ENCODE measurements around the gene DCTPP1. TPM values are rescaled to one million over a fixed set of nuclear protein-coding genes. Genes with fewer than 3 reads are reported as not detected.
A peak's percentile ranks its signal among the peaks of the same experiment; 100 is the strongest.

The DCTPP1 gene
- total and polyA plus RNA-seq, 2 of the 13 experiments (the other 11 are each of a cell fraction or from before 2014, with no cell fraction given) = 54.8 to 74.4 TPM

DNA sequence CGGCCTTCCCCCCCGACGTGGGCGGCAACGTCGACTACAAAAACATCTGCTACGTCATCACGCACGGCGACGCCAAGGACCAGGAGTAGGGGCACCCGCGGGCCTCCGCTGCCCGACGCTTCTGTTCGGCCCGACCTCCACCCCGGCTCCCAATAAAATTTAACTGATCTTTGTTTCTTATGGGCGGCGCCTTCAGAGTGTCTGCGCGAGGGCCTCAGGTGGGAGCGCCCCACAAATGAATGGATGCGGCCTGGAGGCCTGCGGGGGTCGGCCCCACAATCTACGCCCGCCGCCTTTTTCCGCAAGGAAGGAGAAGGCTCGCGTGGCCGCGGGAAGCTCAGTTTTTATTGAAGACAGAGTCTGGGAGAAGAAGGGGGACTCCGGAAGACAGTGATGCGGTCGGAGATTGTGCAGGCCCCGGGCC, 52.0 kb downstream of the DCTPP1 start (continued):
- TF ChIP-seq KMT2A (CRISPR knock-in tag; IDR thresholded peaks at IDR 0.05) = no peak; the same call in 1 of the 2 replicates
- TF ChIP-seq ZNF850 (CRISPR knock-in tag; conservative IDR thresholded peaks at IDR 0.05) = no peak
- TF ChIP-seq ZNF619 (CRISPR knock-in tag; IDR thresholded peaks at IDR 0.05) = no peak
- TF ChIP-seq SRF (IDR thresholded peaks at IDR 0.05; ENCODE audit: low read depth, low read length) = no peak
- no peak for TF ChIP-seq ZNF790 (CRISPR knock-in tag; IDR thresholded peaks at IDR 0.05; ENCODE audit: borderline replicate concordance)
- TF ChIP-seq CBX2 (IDR thresholded peaks at IDR 0.05; ENCODE audit: low read depth, low read length) = no peak
- no peak for TF ChIP-seq CBX2 (CRISPR knock-in tag; IDR thresholded peaks at IDR 0.05; ENCODE audit: low read depth)
- TF ChIP-seq HNRNPL (IDR thresholded peaks at IDR 0.05; ENCODE audit: low read depth, low read length) = 0 out of 2 replicates have a peak, but pooled peaks have one; percentile 7
- TF ChIP-seq, protein P1, sequence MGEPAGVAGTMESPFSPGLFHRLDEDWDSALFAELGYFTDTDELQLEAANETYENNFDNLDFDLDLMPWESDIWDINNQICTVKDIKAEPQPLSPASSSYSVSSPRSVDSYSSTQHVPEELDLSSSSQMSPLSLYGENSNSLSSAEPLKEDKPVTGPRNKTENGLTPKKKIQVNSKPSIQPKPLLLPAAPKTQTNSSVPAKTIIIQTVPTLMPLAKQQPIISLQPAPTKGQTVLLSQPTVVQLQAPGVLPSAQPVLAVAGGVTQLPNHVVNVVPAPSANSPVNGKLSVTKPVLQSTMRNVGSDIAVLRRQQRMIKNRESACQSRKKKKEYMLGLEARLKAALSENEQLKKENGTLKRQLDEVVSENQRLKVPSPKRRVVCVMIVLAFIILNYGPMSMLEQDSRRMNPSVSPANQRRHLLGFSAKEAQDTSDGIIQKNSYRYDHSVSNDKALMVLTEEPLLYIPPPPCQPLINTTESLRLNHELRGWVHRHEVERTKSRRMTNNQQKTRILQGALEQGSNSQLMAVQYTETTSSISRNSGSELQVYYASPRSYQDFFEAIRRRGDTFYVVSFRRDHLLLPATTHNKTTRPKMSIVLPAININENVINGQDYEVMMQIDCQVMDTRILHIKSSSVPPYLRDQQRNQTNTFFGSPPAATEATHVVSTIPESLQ (CRISPR knock-in tag; conservative IDR thresholded peaks at IDR 0.05) = no peak
- TF ChIP-seq, protein P2, sequence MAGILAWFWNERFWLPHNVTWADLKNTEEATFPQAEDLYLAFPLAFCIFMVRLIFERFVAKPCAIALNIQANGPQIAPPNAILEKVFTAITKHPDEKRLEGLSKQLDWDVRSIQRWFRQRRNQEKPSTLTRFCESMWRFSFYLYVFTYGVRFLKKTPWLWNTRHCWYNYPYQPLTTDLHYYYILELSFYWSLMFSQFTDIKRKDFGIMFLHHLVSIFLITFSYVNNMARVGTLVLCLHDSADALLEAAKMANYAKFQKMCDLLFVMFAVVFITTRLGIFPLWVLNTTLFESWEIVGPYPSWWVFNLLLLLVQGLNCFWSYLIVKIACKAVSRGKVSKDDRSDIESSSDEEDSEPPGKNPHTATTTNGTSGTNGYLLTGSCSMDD (CRISPR knock-in tag; IDR thresholded peaks at IDR 0.05) = no peak
- TF ChIP-seq, protein P3, sequence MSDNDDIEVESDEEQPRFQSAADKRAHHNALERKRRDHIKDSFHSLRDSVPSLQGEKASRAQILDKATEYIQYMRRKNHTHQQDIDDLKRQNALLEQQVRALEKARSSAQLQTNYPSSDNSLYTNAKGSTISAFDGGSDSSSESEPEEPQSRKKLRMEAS (IDR thresholded peaks at IDR 0.05) = 0 out of 2 replicates have a peak, but pooled peaks have one; percentile 48
- no peak for TF ChIP-seq GATAD1 (CRISPR knock-in tag; IDR thresholded peaks at IDR 0.05)
- TF ChIP-seq CENPX (CRISPR knock-in tag; IDR thresholded peaks at IDR 0.05) = no peak
- peak; percentile 55; the same call in 1 of the 2 replicates for TF ChIP-seq ZNF431 (CRISPR knock-in tag; IDR thresholded peaks at IDR 0.05; ENCODE audit: borderline replicate concordance, low read depth)
- no peak for TF ChIP-seq CC2D1A (CRISPR knock-in tag; IDR thresholded peaks at IDR 0.05)
- TF ChIP-seq ZNF746 (CRISPR knock-in tag; IDR thresholded peaks at IDR 0.05) = no peak
- peak; percentile 43; the same call in 1 of the 2 replicates for TF ChIP-seq ZBTB38 (CRISPR knock-in tag; IDR thresholded peaks at IDR 0.05)
- no peak for TF ChIP-seq FOXO1 (CRISPR knock-in tag; IDR thresholded peaks at IDR 0.05)
- peak; percentile 55 for TF ChIP-seq IKZF5 (CRISPR knock-in tag; IDR thresholded peaks at IDR 0.05)
- no peak for TF ChIP-seq ZNF331 (CRISPR knock-in tag; IDR thresholded peaks at IDR 0.05)
- no peak for TF ChIP-seq NAIF1 (CRISPR knock-in tag; IDR thresholded peaks at IDR 0.05; ENCODE audit: borderline replicate concordance)
- TF ChIP-seq, protein P4, sequence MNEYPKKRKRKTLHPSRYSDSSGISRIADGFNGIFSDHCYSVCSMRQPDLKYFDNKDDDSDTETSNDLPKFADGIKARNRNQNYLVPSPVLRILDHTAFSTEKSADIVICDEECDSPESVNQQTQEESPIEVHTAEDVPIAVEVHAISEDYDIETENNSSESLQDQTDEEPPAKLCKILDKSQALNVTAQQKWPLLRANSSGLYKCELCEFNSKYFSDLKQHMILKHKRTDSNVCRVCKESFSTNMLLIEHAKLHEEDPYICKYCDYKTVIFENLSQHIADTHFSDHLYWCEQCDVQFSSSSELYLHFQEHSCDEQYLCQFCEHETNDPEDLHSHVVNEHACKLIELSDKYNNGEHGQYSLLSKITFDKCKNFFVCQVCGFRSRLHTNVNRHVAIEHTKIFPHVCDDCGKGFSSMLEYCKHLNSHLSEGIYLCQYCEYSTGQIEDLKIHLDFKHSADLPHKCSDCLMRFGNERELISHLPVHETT (CRISPR knock-in tag; conservative IDR thresholded peaks at IDR 0.05) = no peak
- peak; percentile 78 for TF ChIP-seq AGO2 (optimal IDR thresholded peaks at IDR 0.05; ENCODE audit: low read depth, low read length)
- peak; percentile 80 for TF ChIP-seq RBM39 (IDR thresholded peaks at IDR 0.05; ENCODE audit: low read depth, low read length, poor library complexity, severe bottlenecking)
- no peak for TF ChIP-seq NFE2 (CRISPR knock-in tag; IDR thresholded peaks at IDR 0.05)
- TF ChIP-seq ZIK1 (CRISPR knock-in tag; IDR thresholded peaks at IDR 0.05; ENCODE audit: borderline replicate concordance, low read depth) = no peak
- no peak for TF ChIP-seq MBNL3 (CRISPR knock-in tag; conservative IDR thresholded peaks at IDR 0.05)
- no peak for TF ChIP-seq BCL6 (CRISPR knock-in tag; IDR thresholded peaks at IDR 0.05)

Data from HepG2 (cell line).